ENCODE data around the gene RNF223. TPM values are rescaled to one million over a fixed set of nuclear protein-coding genes. Genes with fewer than 3 reads are reported as not detected.

Gene RNF223
- total RNA-seq (not detected), polyA plus RNA-seq (not detected)
- long read RNA-seq, donor 1: 0 reads
- long read RNA-seq, donor 2: 0 reads

DNA sequence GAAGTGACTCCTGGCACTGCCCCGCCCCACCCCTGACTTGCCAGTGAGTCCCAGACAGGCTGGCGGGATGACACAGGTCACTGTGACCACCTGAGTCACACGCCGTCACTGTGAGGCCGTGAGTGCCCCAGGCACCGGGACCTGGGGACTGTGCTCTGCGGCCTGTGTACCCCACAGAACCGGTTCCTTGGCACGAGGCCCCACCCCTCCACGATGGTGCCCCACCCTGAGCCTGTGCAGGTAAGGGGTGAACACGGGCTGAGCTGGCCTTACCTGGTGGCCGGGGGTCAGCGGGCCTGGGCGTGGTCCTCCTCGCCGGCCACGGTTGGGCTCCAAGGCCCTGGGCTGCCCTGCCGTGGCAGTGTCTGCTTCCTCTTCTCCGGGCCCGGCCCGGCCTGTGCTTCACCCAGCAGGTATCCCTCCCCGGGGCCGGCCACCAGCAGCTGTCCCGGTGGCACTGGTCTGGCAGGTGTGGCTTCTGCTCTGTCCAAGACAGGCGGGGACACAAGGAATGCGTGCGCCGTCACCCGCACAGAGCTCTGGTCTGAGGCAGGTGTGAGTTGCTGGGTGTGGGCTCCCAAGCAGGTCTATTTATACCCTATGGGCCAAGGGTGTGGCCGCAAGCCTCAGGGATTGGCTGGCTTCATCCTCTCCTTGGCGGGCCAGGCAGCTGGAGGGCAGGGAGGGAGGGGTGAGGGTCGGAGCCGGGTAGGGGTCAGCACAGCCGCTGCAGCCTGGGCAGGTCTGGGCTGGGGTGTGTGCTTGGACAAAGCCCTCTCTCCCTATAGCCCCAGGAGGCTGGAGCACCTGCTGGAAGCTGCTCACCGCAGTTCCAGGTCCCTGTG, at the start of gene RNF223:
Gene RNF223 (minus strand): TSS at position 564 of the 845 bp plus-strand sequence. CDS start 1,740 bp downstream, outside the sequence.
- 71 to 89% (median 78%) methylated on average over 15 to 35 of the region's 35 CpGs for WGBS, 5 donors
- H3K4me1 ChIP-seq: peaks cover 6 to 20% (median 14%) of the 10 kb centered on the region in 6 donors
- TF ChIP-seq POLR2AphosphoS5 (IDR thresholded peaks at IDR 0.05): no peak
- no peak for TF ChIP-seq POLR2A (IDR thresholded peaks at IDR 0.05)
- TF ChIP-seq, protein P1, sequence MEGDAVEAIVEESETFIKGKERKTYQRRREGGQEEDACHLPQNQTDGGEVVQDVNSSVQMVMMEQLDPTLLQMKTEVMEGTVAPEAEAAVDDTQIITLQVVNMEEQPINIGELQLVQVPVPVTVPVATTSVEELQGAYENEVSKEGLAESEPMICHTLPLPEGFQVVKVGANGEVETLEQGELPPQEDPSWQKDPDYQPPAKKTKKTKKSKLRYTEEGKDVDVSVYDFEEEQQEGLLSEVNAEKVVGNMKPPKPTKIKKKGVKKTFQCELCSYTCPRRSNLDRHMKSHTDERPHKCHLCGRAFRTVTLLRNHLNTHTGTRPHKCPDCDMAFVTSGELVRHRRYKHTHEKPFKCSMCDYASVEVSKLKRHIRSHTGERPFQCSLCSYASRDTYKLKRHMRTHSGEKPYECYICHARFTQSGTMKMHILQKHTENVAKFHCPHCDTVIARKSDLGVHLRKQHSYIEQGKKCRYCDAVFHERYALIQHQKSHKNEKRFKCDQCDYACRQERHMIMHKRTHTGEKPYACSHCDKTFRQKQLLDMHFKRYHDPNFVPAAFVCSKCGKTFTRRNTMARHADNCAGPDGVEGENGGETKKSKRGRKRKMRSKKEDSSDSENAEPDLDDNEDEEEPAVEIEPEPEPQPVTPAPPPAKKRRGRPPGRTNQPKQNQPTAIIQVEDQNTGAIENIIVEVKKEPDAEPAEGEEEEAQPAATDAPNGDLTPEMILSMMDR (IDR thresholded peaks at IDR 0.05 in 8 of 11, conservative IDR thresholded peaks at IDR 0.05 in 3 of 11): no peak
- H3K9me3 ChIP-seq: no peaks in the 10 kb centered on the region
- H3K4me3 ChIP-seq: no peak within 1 kb of the TSS
- peak; percentile 72 for DNase-seq
- no peak within 1 kb of the TSS for H3K27ac ChIP-seq
- no peaks in the 10 kb centered on the region for H3K36me3 ChIP-seq
- peaks cover 0 to 70% (median 42%) of the 10 kb centered on the region in 7 donors for H3K27me3 ChIP-seq (replicated peaks in 1 of 7)
- intact Hi-C loops (cut with DNase I; ENCODE audit: low total_unique reads): no loop called here

DNA sequence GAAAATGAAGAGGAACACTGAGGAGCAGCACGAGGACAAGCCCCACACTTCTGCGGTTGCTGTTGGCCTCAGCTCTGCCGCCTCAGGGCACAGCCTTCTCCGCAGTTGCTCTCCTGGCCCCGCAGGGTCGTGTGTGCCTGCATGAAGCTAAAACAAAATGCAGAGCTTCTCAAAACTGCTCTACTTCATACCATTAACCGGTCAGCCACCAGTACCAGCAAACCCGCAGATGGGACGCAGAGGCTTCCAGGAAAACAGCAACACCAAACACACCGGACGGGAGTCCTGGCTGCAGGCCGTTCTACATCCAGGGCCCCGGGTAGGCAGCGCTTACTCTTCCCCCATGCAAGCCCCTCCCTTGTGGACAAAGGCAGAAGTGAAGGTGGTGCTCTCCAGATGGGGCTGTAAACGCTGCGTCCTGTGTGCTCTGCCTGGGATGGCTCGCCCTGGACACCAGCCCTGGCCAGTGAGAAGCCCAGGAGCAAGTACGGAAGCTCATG, 48.9 kb upstream of the RNF223 start:
- Histone ChIP-seq H3K27me3 (replicated peaks in 1 of 7) (peaks cover 0 to 45% (median 8%) of the 10 kb centered on the region in 7 donors), H3K4me3 (no peak overlapping the region), H3K36me3 (no peaks in the 10 kb centered on the region), H3K27ac (no peak overlapping the region), H3K4me1 (peaks cover 4 to 21% (median 14%) of the 10 kb centered on the region in 6 donors), H3K9me3 (no peaks in the 10 kb centered on the region)
- peak; percentile 68 for DNase-seq
- WGBS, 5 donors: 65 to 82% (median 73%) methylated on average over 16 to 18 of the region's 18 CpGs
- TF ChIP-seq POLR2AphosphoS5 (IDR thresholded peaks at IDR 0.05) (no peak), POLR2A (IDR thresholded peaks at IDR 0.05) (no peak)
- TF ChIP-seq, protein P1 (IDR thresholded peaks at IDR 0.05 in 8 of 11, conservative IDR thresholded peaks at IDR 0.05 in 3 of 11): no peak
- intact Hi-C loops (cut with DNase I; ENCODE audit: low total_unique reads): loop anchor here (2.0 kb wide), 1 partner anchor 170 kb away; no protein-coding TSS in a partner anchor

DNA sequence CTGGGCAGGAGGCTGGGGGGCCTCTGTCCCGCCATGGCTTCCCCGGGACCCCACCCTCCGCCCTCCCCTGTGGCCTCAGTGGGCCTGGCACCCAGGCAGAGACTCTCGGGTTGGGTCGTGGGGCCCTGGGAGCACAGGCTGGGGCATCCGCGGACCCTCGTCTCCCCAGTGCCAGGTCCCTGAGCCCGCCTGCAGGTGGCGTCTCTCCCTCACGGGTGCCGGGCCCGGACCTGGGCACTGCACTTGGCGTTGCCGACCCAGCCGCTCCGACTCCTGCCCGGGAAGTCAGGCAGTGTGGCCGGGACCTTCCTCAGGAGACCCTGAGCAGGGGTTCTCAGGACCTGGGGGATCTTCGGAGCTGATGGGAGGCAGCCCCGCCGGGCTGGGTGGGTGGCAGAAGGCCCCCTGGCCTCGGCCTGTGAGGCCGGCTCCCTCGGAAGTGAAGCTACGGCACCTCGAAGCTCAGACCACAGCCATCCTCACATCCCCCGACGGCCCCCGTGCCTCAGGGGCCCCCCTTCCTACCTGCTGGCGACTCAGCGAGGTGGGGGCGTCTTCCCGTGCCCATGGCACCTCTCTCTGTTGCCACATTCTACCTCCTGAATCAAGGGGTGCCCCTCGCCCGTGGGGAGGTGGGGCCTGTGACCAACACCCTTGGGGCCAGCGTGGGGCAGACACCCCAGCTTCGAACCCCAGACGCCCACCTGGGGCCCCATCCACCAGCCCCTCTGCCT, 48.1 kb upstream of the RNF223 start:
- H3K4me3 ChIP-seq: peak overlapping the region in 5 of 8 donors; percentile 10 to 54 (median 25)
- H3K4me1 ChIP-seq: peaks cover 4 to 27% (median 15%) of the 10 kb centered on the region in 6 donors
- no peaks in the 10 kb centered on the region for H3K36me3 ChIP-seq
- WGBS, 5 donors: 10 to 16% (median 11%) methylated on average over 28 to 39 of the region's 39 CpGs
- H3K9me3 ChIP-seq: no peaks in the 10 kb centered on the region
- H3K27ac ChIP-seq: peak overlapping the region in 2 of 8 donors; percentile 38 to 47
- DNase-seq: peak; percentile 96
- H3K27me3 ChIP-seq (replicated peaks in 1 of 7): peaks cover 0 to 53% (median 11%) of the 10 kb centered on the region in 7 donors
- TF ChIP-seq POLR2A (IDR thresholded peaks at IDR 0.05) (no peak), POLR2AphosphoS5 (IDR thresholded peaks at IDR 0.05) (peak; percentile 56 to 79 (median 71))
- TF ChIP-seq, protein P1 (IDR thresholded peaks at IDR 0.05 in 8 of 11, conservative IDR thresholded peaks at IDR 0.05 in 3 of 11): peak; percentile 86 to 97 (median 94)
- intact Hi-C loops (cut with DNase I; ENCODE audit: low total_unique reads): loop anchor here (2.0 kb wide), 1 partner anchor 171 kb away; no protein-coding TSS in a partner anchor

Measured in spleen (tissue), 13 donors.